ENCODE measurements around the gene RHBDD1. TPM values are rescaled to one million over a fixed set of nuclear protein-coding genes. Genes with fewer than 3 reads are reported as not detected.
A peak's percentile ranks its signal among the peaks of the same experiment; 100 is the strongest.
"Not testable (repeated sequence)": the region's sequence is repeated elsewhere in the genome, so short reads cannot be mapped to it uniquely, and the experiment has no call there.

RHBDD1 gene
- polyA plus RNA-seq, 1 donor from 2014 or later, result 5.4 TPM

DNA sequence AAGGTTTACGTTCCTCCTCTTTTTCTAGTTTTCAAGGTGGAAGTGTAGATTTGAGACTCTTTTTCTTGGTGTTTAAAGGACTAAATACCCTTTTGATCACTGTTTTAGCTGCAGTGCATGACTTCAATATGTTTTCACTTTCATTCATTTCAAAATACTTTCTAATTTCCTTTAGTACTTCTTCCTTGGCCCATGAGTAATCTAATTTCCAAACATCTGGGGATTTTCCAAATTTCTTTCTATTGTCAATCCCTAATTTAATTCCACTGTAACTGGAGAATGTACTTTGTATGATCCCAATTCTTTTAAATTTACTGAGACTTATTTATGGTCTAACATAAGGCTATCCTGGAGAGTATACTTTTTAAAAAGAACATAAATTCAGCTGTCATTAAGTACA lies 3.8 kb upstream of the RHBDD1 start:
- Histone ChIP-seq H3F3A (ENCODE audit: insufficient read depth, low read length, poor library complexity, severe bottlenecking) (no peaks in the 10 kb centered on the region), H3K27me3 (ENCODE audit: insufficient read depth, low read depth, low read length) (no peaks in the 10 kb centered on the region), H3K9ac (ENCODE audit: low read length) (no peak overlapping the region), H3K36me3 (ENCODE audit: insufficient read depth, low read length) (no peaks in the 10 kb centered on the region), H3K9me3 (ENCODE audit: low read length) (no peaks in the 10 kb centered on the region), H3K9me2 (ENCODE audit: insufficient read depth, low read length) (no peaks in the 10 kb centered on the region), H3K4me2 (ENCODE audit: low read length) (no peak overlapping the region), H3K27ac (ENCODE audit: low read length) (no peak overlapping the region), H4K20me1 (ENCODE audit: insufficient read depth) (no peaks in the 10 kb centered on the region), H3K79me2 (replicated peaks; ENCODE audit: insufficient read depth, low read length) (no peaks in the 10 kb centered on the region), H2AFZ (ENCODE audit: low read depth, low read length) (no peak overlapping the region), H3K4me3 (ENCODE audit: low read length) (no peak overlapping the region)
- TF ChIP-seq MXI1 (conservative IDR thresholded peaks at IDR 0.05; ENCODE audit: poor library complexity, severe bottlenecking) (no peak), TAF1 (IDR thresholded peaks at IDR 0.05; ENCODE audit: low read depth) (no peak), REST (IDR thresholded peaks at IDR 0.05; ENCODE audit: borderline replicate concordance) (no peak), EZH2 (IDR thresholded peaks at IDR 0.05; ENCODE audit: borderline replicate concordance, insufficient read depth, low read length, poor library complexity, severe bottlenecking) (no peak), EP300 (conservative IDR thresholded peaks at IDR 0.05; ENCODE audit: poor library complexity, severe bottlenecking) (no peak)

DNA sequence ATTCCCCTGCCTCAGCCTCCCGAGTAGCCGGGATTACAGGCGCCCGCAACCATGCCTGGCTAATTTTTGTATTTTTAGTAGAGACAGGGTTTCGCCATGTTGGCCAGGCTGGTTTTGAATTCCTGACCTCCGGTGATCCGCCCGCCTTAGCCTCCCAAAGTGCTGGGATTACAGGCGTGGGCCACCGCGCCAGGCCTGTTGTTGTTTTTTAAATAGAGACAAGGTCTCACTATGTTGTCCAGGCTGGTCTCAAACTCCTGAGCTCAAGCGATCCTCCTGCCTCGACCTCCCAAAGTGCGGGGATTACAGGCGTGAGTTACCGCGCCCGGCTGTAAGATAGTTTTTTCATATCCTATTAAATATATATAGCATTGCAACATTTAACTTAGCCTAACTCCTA lies 974 bp upstream of the RHBDD1 start:
- H3K36me3 ChIP-seq (ENCODE audit: insufficient read depth, low read length); H3F3A ChIP-seq (ENCODE audit: insufficient read depth, low read length, poor library complexity, severe bottlenecking); H4K20me1 ChIP-seq (ENCODE audit: insufficient read depth); H3K79me2 ChIP-seq (replicated peaks; ENCODE audit: insufficient read depth, low read length); H3K27ac ChIP-seq (ENCODE audit: low read length); H3K9me3 ChIP-seq (ENCODE audit: low read length); H3K9me2 ChIP-seq (ENCODE audit: insufficient read depth, low read length); H2AFZ ChIP-seq (ENCODE audit: low read depth, low read length); H3K9ac ChIP-seq (ENCODE audit: low read length); H3K27me3 ChIP-seq (ENCODE audit: insufficient read depth, low read depth, low read length): not testable (repeated sequence)
- H3K4me3 ChIP-seq (ENCODE audit: low read length), result peak overlapping the region; percentile 85
- peak overlapping the region; percentile 53 for H3K4me2 ChIP-seq (ENCODE audit: low read length)

GRCh38 chr2:226835420-226835795 lies 446 bp upstream of the RHBDD1 start:
- Histone ChIP-seq H3K9ac (ENCODE audit: low read length) (peak overlapping the region; percentile 77), H4K20me1 (ENCODE audit: insufficient read depth) (no peaks in the 10 kb centered on the region), H3K9me3 (ENCODE audit: low read length) (no peaks in the 10 kb centered on the region), H3K36me3 (ENCODE audit: insufficient read depth, low read length) (no peaks in the 10 kb centered on the region), H3K79me2 (replicated peaks; ENCODE audit: insufficient read depth, low read length) (peaks cover 5% of the 10 kb centered on the region), H3K27ac (ENCODE audit: low read length) (peak overlapping the region; percentile 84), H3K27me3 (ENCODE audit: insufficient read depth, low read depth, low read length) (no peaks in the 10 kb centered on the region), H2AFZ (ENCODE audit: low read depth, low read length) (peak overlapping the region; percentile 97), H3F3A (ENCODE audit: insufficient read depth, low read length, poor library complexity, severe bottlenecking) (peaks cover 3% of the 10 kb centered on the region), H3K4me3 (ENCODE audit: low read length) (peak overlapping the region; percentile 85), H3K9me2 (ENCODE audit: insufficient read depth, low read length) (no peaks in the 10 kb centered on the region), H3K4me2 (ENCODE audit: low read length) (peak overlapping the region; percentile 53)
- TF ChIP-seq RAD21 (conservative IDR thresholded peaks at IDR 0.05), result no peak
- TF ChIP-seq TAF1 (IDR thresholded peaks at IDR 0.05; ENCODE audit: low read depth), result no peak
- no peak for TF ChIP-seq EP300 (conservative IDR thresholded peaks at IDR 0.05; ENCODE audit: poor library complexity, severe bottlenecking)

DNA sequence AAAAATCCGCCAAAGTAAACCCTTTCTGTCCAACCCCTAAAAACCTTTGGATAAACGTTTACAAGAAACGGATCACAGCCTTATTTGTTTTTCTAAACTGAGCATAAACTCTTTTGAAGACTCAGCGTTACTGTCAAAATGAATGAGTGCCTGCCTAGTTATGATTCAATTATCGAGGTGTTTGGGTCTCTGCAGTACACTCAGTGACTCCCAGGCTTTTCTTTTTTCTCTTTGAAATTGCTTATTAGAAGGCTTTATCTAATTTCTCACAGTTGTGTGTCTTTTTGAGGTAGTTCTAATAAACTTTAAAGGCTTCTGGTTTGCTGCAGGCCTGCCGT lies 663 bp downstream of the RHBDD1 start:
- Histone ChIP-seq H3F3A (ENCODE audit: insufficient read depth, low read length, poor library complexity, severe bottlenecking) (peaks cover 5% of the 10 kb centered on the region), H3K4me3 (ENCODE audit: low read length) (peak overlapping the region; percentile 85), H3K79me2 (replicated peaks; ENCODE audit: insufficient read depth, low read length) (peaks cover 5% of the 10 kb centered on the region), H4K20me1 (ENCODE audit: insufficient read depth) (no peaks in the 10 kb centered on the region), H3K36me3 (ENCODE audit: insufficient read depth, low read length) (no peaks in the 10 kb centered on the region), H2AFZ (ENCODE audit: low read depth, low read length) (peak overlapping the region; percentile 97), H3K9ac (ENCODE audit: low read length) (peak overlapping the region; percentile 77), H3K4me2 (ENCODE audit: low read length) (peak overlapping the region; percentile 63), H3K27me3 (ENCODE audit: insufficient read depth, low read depth, low read length) (no peaks in the 10 kb centered on the region), H3K27ac (ENCODE audit: low read length) (peak overlapping the region; percentile 84), H3K9me2 (ENCODE audit: insufficient read depth, low read length) (no peaks in the 10 kb centered on the region), H3K9me3 (ENCODE audit: low read length) (no peaks in the 10 kb centered on the region)
- TF ChIP-seq RAD21 (conservative IDR thresholded peaks at IDR 0.05), result no peak
- no peak for TF ChIP-seq EZH2 (IDR thresholded peaks at IDR 0.05; ENCODE audit: borderline replicate concordance, insufficient read depth, low read length, poor library complexity, severe bottlenecking)
- no peak for TF ChIP-seq MXI1 (conservative IDR thresholded peaks at IDR 0.05; ENCODE audit: poor library complexity, severe bottlenecking)
- no peak for TF ChIP-seq REST (IDR thresholded peaks at IDR 0.05; ENCODE audit: borderline replicate concordance)
- TF ChIP-seq SMC3 (conservative IDR thresholded peaks at IDR 0.05; ENCODE audit: poor library complexity), result no peak
- TF ChIP-seq POLR2AphosphoS5 (IDR thresholded peaks at IDR 0.05), result no peak
- TF ChIP-seq EP300 (conservative IDR thresholded peaks at IDR 0.05; ENCODE audit: poor library complexity, severe bottlenecking), result no peak
- TF ChIP-seq, protein P1, sequence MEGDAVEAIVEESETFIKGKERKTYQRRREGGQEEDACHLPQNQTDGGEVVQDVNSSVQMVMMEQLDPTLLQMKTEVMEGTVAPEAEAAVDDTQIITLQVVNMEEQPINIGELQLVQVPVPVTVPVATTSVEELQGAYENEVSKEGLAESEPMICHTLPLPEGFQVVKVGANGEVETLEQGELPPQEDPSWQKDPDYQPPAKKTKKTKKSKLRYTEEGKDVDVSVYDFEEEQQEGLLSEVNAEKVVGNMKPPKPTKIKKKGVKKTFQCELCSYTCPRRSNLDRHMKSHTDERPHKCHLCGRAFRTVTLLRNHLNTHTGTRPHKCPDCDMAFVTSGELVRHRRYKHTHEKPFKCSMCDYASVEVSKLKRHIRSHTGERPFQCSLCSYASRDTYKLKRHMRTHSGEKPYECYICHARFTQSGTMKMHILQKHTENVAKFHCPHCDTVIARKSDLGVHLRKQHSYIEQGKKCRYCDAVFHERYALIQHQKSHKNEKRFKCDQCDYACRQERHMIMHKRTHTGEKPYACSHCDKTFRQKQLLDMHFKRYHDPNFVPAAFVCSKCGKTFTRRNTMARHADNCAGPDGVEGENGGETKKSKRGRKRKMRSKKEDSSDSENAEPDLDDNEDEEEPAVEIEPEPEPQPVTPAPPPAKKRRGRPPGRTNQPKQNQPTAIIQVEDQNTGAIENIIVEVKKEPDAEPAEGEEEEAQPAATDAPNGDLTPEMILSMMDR (IDR thresholded peaks at IDR 0.05; ENCODE audit: poor library complexity, severe bottlenecking), result no peak
- no peak for TF ChIP-seq TAF1 (IDR thresholded peaks at IDR 0.05; ENCODE audit: low read depth)
